HepG2 (cell line): ENCODE measurements around the gene TBC1D10B. TPM values are rescaled to one million over a fixed set of nuclear protein-coding genes. Genes with fewer than 3 reads are reported as not detected.

Experiments used
- CAMTA2 ChIP-seq: sonication (generic); formaldehyde crosslinking; IDR thresholded peaks from 2 replicates; pipeline ENCODE4 v1.4.0; 2020; ENCODE audit warnings: mild to moderate bottlenecking, missing genetic modification reagents, borderline replicate concordance
- CEBPG ChIP-seq: IDR thresholded peaks from 2 replicates; pipeline ENCODE4 v1.6.1; 2016
- DR1 ChIP-seq: sonication (generic); formaldehyde crosslinking; IDR thresholded peaks from 2 replicates; pipeline ENCODE4 v1.8.0; 2021; ENCODE audit warnings: mild to moderate bottlenecking, missing genetic modification reagents, inconsistent platforms
- HNRNPK ChIP-seq: fragments of 200-400 bp; formaldehyde crosslinking; IDR thresholded peaks from 2 replicates; pipeline ENCODE4 v1.6.1; 2018; ENCODE audit warnings: low read length, low read depth, moderate library complexity, mild to moderate bottlenecking; ENCODE audit not compliant: poor library complexity, severe bottlenecking
- SOX5 ChIP-seq: IDR thresholded peaks from 2 replicates; pipeline ENCODE4 v1.6.1; 2016; ENCODE audit warnings: borderline replicate concordance
- SRSF9 ChIP-seq: fragments of 200-400 bp; formaldehyde crosslinking; IDR thresholded peaks from 2 replicates; pipeline ENCODE4 v1.6.1; 2018; ENCODE audit warnings: borderline replicate concordance, mild to moderate bottlenecking, low read depth, low read length; ENCODE audit not compliant: insufficient read depth, poor library complexity, severe bottlenecking
- ZNF354B ChIP-seq: sonication (generic); formaldehyde crosslinking; IDR thresholded peaks from 2 replicates; pipeline ENCODE4 v1.8.0; 2022; ENCODE audit warnings: mild to moderate bottlenecking, missing genetic modification reagents
- polyA plus RNA-seq, 8 experiments: library from polyadenylated mRNA; depleted of rRNA in 3 of 8; stranded (reverse) in 7 of 8; unstranded in 1 of 8; fragments of >200 nt; fragmentation: Illumina TruSeq in 4 of 8; extraction: Trizol in 4 of 8; gene quantifications; 2 replicates each; pipeline versions ENCODE4 v1.2.1 to v1.2.3, GENCODE V29; 2011 to 2016; ENCODE audit warnings: low read depth in 4 of 8, missing spikeins in 1 of 8, mixed read lengths in 1 of 8; ENCODE audit not compliant: insufficient read depth in 1 of 8
- total RNA-seq, 5 experiments: library from RNA; depleted of rRNA; stranded (reverse); fragments of >200 nt; fragmentation: Illumina TruSeq; extraction: Trizol; gene quantifications; 2 replicates each; pipeline ENCODE4 v1.2.3, GENCODE V29; 2016; ENCODE audit warnings: low read depth in 1 of 5
- TF ChIP-seq, protein P1 (sequence below): sonication (generic); formaldehyde crosslinking; IDR thresholded peaks from 2 replicates; pipeline ENCODE4 v1.9.0; 2021; ENCODE audit warnings: missing genetic modification reagents, borderline replicate concordance
- TF ChIP-seq, protein P2 (sequence below): IDR thresholded peaks from 2 replicates; pipeline ENCODE4 v1.6.1; 2016; ENCODE audit warnings: low read depth, borderline replicate concordance
- TF ChIP-seq, protein P3 (sequence below): sonication (generic); formaldehyde crosslinking; conservative IDR thresholded peaks from 2 replicates; pipeline ENCODE4 v1.8.0; 2022; ENCODE audit warnings: missing genetic modification reagents
- TF ChIP-seq, protein P4 (sequence below): sonication (generic); formaldehyde crosslinking; conservative IDR thresholded peaks from 2 replicates; pipeline ENCODE4 v1.4.0; 2020; ENCODE audit warnings: missing genetic modification reagents
- TF ChIP-seq, protein P5 (sequence below): IDR thresholded peaks from 2 replicates; pipeline ENCODE4 v1.6.1; 2016; ENCODE audit warnings: low read depth, missing genetic modification reagents, missing compliant biosample characterization
- TF ChIP-seq, protein P6 (sequence below): sonication (generic); formaldehyde crosslinking; IDR thresholded peaks from 2 replicates; pipeline ENCODE4 v1.8.1; 2023; ENCODE audit warnings: mild to moderate bottlenecking, missing genetic modification reagents, borderline replicate concordance

The TBC1D10B gene
- total and polyA plus RNA-seq, 2 of the 13 experiments (the other 11 are each of a cell fraction or from before 2014, with no cell fraction given): 15.7 to 24.8 TPM

DNA sequence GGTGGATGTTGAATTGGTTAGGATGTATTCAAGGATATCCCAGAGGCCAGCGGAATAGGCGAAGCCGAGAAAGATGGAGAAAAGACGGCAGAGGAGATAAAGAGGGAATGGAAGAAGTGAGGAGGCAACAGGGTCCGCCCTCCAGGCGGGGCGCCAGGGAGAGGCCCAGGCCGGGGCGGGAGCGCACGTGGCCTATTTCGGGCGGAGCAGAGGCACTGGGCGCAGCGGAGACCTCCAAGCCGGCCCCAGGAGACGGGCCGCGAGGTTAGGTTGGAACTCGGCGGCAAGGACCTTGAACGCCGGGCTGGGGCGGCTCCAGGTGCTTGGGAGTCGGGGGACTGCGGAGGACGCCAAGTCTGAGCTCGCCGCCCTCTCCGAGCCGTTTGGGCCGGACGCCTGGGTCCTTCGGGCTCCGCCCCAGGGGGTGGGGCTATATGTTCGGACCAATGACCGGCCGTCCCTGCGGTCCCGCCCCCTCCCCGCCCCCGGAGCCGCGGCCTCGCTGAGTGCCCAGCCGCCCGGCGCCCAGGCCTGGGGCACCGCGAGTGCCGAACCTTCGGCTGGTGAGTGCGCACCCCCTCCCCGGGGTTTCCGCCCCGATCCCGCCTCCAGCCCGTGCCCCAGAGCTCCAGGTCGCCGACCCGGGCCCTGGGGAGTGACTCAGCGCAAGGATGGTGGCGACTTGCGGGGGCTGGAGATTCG lies 37.0 kb upstream of the TBC1D10B start, which contains the start of gene ZNF771 (continued):
- TF ChIP-seq CAMTA2 (CRISPR knock-in tag): no peak
- TF ChIP-seq HNRNPK: peak; percentile 66
- TF ChIP-seq ZNF354B (CRISPR knock-in tag): peak; percentile 89
- peak; percentile 47; the same call in 1 of the 2 replicates for TF ChIP-seq SOX5 (CRISPR knock-in tag)
- TF ChIP-seq, protein P1, sequence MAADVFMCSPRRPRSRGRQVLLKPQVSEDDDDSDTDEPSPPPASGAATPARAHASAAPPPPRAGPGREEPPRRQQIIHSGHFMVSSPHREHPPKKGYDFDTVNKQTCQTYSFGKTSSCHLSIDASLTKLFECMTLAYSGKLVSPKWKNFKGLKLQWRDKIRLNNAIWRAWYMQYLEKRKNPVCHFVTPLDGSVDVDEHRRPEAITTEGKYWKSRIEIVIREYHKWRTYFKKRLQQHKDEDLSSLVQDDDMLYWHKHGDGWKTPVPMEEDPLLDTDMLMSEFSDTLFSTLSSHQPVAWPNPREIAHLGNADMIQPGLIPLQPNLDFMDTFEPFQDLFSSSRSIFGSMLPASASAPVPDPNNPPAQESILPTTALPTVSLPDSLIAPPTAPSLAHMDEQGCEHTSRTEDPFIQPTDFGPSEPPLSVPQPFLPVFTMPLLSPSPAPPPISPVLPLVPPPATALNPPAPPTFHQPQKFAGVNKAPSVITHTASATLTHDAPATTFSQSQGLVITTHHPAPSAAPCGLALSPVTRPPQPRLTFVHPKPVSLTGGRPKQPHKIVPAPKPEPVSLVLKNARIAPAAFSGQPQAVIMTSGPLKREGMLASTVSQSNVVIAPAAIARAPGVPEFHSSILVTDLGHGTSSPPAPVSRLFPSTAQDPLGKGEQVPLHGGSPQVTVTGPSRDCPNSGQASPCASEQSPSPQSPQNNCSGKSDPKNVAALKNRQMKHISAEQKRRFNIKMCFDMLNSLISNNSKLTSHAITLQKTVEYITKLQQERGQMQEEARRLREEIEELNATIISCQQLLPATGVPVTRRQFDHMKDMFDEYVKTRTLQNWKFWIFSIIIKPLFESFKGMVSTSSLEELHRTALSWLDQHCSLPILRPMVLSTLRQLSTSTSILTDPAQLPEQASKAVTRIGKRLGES (CRISPR knock-in tag): no peak
- TF ChIP-seq, protein P2, sequence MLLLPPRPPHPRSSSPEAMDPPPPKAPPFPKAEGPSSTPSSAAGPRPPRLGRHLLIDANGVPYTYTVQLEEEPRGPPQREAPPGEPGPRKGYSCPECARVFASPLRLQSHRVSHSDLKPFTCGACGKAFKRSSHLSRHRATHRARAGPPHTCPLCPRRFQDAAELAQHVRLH (CRISPR knock-in tag): peak; percentile 90; the same call in 1 of the 2 replicates
- TF ChIP-seq, protein P3, sequence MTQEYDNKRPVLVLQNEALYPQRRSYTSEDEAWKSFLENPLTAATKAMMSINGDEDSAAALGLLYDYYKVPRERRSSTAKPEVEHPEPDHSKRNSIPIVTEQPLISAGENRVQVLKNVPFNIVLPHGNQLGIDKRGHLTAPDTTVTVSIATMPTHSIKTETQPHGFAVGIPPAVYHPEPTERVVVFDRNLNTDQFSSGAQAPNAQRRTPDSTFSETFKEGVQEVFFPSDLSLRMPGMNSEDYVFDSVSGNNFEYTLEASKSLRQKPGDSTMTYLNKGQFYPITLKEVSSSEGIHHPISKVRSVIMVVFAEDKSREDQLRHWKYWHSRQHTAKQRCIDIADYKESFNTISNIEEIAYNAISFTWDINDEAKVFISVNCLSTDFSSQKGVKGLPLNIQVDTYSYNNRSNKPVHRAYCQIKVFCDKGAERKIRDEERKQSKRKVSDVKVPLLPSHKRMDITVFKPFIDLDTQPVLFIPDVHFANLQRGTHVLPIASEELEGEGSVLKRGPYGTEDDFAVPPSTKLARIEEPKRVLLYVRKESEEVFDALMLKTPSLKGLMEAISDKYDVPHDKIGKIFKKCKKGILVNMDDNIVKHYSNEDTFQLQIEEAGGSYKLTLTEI (CRISPR knock-in tag): no peak
- TF ChIP-seq, protein P4, sequence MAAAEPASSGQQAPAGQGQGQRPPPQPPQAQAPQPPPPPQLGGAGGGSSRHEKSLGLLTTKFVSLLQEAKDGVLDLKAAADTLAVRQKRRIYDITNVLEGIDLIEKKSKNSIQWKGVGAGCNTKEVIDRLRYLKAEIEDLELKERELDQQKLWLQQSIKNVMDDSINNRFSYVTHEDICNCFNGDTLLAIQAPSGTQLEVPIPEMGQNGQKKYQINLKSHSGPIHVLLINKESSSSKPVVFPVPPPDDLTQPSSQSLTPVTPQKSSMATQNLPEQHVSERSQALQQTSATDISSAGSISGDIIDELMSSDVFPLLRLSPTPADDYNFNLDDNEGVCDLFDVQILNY (CRISPR knock-in tag): 0 out of 2 replicates have a peak, but pooled peaks have one; percentile 12
- no peak; the same call in 1 of the 2 replicates for TF ChIP-seq DR1 (CRISPR knock-in tag)
- TF ChIP-seq, protein P5, sequence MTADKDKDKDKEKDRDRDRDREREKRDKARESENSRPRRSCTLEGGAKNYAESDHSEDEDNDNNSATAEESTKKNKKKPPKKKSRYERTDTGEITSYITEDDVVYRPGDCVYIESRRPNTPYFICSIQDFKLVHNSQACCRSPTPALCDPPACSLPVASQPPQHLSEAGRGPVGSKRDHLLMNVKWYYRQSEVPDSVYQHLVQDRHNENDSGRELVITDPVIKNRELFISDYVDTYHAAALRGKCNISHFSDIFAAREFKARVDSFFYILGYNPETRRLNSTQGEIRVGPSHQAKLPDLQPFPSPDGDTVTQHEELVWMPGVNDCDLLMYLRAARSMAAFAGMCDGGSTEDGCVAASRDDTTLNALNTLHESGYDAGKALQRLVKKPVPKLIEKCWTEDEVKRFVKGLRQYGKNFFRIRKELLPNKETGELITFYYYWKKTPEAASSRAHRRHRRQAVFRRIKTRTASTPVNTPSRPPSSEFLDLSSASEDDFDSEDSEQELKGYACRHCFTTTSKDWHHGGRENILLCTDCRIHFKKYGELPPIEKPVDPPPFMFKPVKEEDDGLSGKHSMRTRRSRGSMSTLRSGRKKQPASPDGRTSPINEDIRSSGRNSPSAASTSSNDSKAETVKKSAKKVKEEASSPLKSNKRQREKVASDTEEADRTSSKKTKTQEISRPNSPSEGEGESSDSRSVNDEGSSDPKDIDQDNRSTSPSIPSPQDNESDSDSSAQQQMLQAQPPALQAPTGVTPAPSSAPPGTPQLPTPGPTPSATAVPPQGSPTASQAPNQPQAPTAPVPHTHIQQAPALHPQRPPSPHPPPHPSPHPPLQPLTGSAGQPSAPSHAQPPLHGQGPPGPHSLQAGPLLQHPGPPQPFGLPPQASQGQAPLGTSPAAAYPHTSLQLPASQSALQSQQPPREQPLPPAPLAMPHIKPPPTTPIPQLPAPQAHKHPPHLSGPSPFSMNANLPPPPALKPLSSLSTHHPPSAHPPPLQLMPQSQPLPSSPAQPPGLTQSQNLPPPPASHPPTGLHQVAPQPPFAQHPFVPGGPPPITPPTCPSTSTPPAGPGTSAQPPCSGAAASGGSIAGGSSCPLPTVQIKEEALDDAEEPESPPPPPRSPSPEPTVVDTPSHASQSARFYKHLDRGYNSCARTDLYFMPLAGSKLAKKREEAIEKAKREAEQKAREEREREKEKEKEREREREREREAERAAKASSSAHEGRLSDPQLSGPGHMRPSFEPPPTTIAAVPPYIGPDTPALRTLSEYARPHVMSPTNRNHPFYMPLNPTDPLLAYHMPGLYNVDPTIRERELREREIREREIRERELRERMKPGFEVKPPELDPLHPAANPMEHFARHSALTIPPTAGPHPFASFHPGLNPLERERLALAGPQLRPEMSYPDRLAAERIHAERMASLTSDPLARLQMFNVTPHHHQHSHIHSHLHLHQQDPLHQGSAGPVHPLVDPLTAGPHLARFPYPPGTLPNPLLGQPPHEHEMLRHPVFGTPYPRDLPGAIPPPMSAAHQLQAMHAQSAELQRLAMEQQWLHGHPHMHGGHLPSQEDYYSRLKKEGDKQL: no peak
- no peak for TF ChIP-seq SRSF9
- TF ChIP-seq CEBPG (CRISPR knock-in tag): no peak
- TF ChIP-seq, protein P6, sequence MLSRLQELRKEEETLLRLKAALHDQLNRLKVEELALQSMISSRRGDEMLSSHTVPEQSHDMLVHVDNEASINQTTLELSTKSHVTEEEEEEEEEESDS: peak; percentile 89; the same call in 1 of the 2 replicates
